PFSK-1 (cell line): ENCODE measurements around the gene KCNQ5.

ENCODE experiments used
- FOXP2 ChIP-seq: optimal IDR thresholded peaks from 2 replicates; pipeline ENCODE3; 2011; ENCODE audit warnings: borderline replicate concordance, control low read depth, inconsistent platforms; ENCODE audit not compliant: insufficient read depth; ENCODE audit errors: extremely low read length, extremely low read depth
- POLR2AphosphoS5 ChIP-seq: IDR thresholded peaks from 2 replicates; pipeline ENCODE4 v1.6.1; 2012; ENCODE audit warnings: low read depth, mild to moderate bottlenecking, control low read depth, low read length, moderate library complexity
- REST ChIP-seq, 2 experiments: IDR thresholded peaks; 2 replicates each; pipeline versions ENCODE4 v1.6.1 to v1.8.0; 2011 to 2012; ENCODE audit warnings: low read depth in 2 of 2, low read length in 2 of 2, control low read depth in 1 of 2, inconsistent platforms in 1 of 2, mild to moderate bottlenecking in 1 of 2, moderate library complexity in 1 of 2; ENCODE audit not compliant: insufficient read depth in 1 of 2
- SIN3A ChIP-seq: IDR thresholded peaks from 2 replicates; pipeline ENCODE4 v1.6.1; 2012; ENCODE audit warnings: mild to moderate bottlenecking, low read length, moderate library complexity, borderline replicate concordance; ENCODE audit not compliant: insufficient read depth
- TAF1 ChIP-seq: IDR thresholded peaks from 2 replicates; pipeline ENCODE4 v1.6.1; 2012; ENCODE audit warnings: low read length, control low read depth, borderline replicate concordance; ENCODE audit not compliant: insufficient read depth

The KCNQ5 gene

GRCh38 chr6:72622094-72622940, 453 bp downstream of the KCNQ5 start:
- TF ChIP-seq REST (IDR thresholded peaks at IDR 0.05; ENCODE audit: insufficient read depth in 1 of 2, low read depth in 2 of 2, low read length in 2 of 2) (no peak), TAF1 (no peak; the same call in 1 of the 2 replicates), POLR2AphosphoS5 (no peak), SIN3A (peak; percentile 66; the same call in 1 of the 2 replicates), FOXP2 (peak; percentile 15)

GRCh38 chr6:72623808-72624207, 1.9 kb downstream of the KCNQ5 start:
- TF ChIP-seq POLR2AphosphoS5: no peak
- TF ChIP-seq SIN3A: peak; percentile 73; the same call in 1 of the 2 replicates

- no peak for TF ChIP-seq TAF1
- no peak for TF ChIP-seq POLR2AphosphoS5
- TF ChIP-seq FOXP2: no peak
- TF ChIP-seq SIN3A: no peak
Observed at GRCh38 chr6:72624557-72625160, 2.8 kb downstream of the KCNQ5 start.

- no peak for TF ChIP-seq TAF1
- no peak for TF ChIP-seq FOXP2
- no peak for TF ChIP-seq SIN3A
- no peak for TF ChIP-seq REST (IDR thresholded peaks at IDR 0.05; ENCODE audit: insufficient read depth in 1 of 2, low read depth in 2 of 2, low read length in 2 of 2)
- TF ChIP-seq POLR2AphosphoS5: no peak
Observed at GRCh38 chr6:72626126-72626525, 4.3 kb downstream of the KCNQ5 start.

GRCh38 chr6:72627539-72627938, 5.7 kb downstream of the KCNQ5 start:
- no peak for TF ChIP-seq TAF1
- TF ChIP-seq REST (IDR thresholded peaks at IDR 0.05; ENCODE audit: insufficient read depth in 1 of 2, low read depth in 2 of 2, low read length in 2 of 2): no peak
- TF ChIP-seq POLR2AphosphoS5: no peak
- TF ChIP-seq FOXP2: no peak
- TF ChIP-seq SIN3A: no peak

GRCh38 chr6:72631480-72631879, 9.6 kb downstream of the KCNQ5 start:
- TF ChIP-seq POLR2AphosphoS5 (no peak), FOXP2 (no peak), TAF1 (no peak), SIN3A (no peak), REST (IDR thresholded peaks at IDR 0.05; ENCODE audit: insufficient read depth in 1 of 2, low read depth in 2 of 2, low read length in 2 of 2) (no peak)
